ENCODE measurements around the gene NFIA. TPM values are rescaled to one million over a fixed set of nuclear protein-coding genes. Genes with fewer than 3 reads are reported as not detected.

NFIA gene
- polyA plus RNA-seq, 1 donor (not counting 4 experiments of a cell fraction or from before 2014, with no cell fraction given): 14.7 TPM

DNA sequence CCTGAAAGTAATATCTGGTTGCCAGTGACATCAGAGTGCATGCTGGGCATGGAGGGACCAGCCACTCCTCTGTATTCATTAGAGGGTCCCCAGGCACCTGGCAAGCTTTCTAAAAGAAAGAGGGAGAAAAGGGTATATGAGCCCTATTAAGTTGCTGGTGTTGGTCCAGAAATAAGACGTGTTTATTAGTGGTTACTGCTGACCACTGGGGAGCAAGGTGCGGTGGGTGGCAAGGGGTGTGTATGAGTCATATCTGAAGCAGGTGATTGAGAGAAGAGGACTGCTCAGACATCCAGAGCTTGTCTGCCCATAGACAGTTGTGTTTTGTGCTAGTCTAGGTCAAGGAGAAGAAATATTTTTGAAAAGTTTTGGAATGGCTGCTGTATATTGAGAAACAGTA is 344.5 kb downstream of the NFIA start:
- H3K36me3 ChIP-seq (ENCODE audit: control insufficient read depth in 2 of 2, extremely low read depth in 1 of 2, insufficient read depth in 2 of 2, low read length in 2 of 2): peaks cover 0 to 2% of the 10 kb centered on the region in 2 experiments
- no peaks in the 10 kb centered on the region for H3K9me3 ChIP-seq (ENCODE audit: control insufficient read depth, low read depth, low read length)
- H3K27me3 ChIP-seq (ENCODE audit: control insufficient read depth, extremely low read depth, insufficient read depth, low read length): no peaks in the 10 kb centered on the region
- H3K79me2 ChIP-seq (ENCODE audit: control insufficient read depth, insufficient read depth, low read length): no peaks in the 10 kb centered on the region
- FAIRE-seq (no peak), DNase-seq (ENCODE audit: low read depth, low spot score) (no peak)
- dilution Hi-C loops (cut with MboI; ENCODE audit: extremely low pct_ligation_motif_present, low sequenced_read_pairs): no loop called here
- no peak overlapping the region for H2AFZ ChIP-seq (ENCODE audit: control insufficient read depth, low read length)
- no peak overlapping the region for H3K9ac ChIP-seq (ENCODE audit: control insufficient read depth, extremely low read depth, insufficient read depth, low read length)
- H3K4me3 ChIP-seq (ENCODE audit: control insufficient read depth in 2 of 3, extremely low read depth in 1 of 3, insufficient read depth in 2 of 3, low read depth in 1 of 3, low read length in 3 of 3): no peak overlapping the region
- H3K27ac ChIP-seq (ENCODE audit: control insufficient read depth, insufficient read depth, low read length): no peak overlapping the region
- H3K4me1 ChIP-seq (ENCODE audit: control insufficient read depth, extremely low read depth, insufficient read depth, low read length): peaks cover 13% of the 10 kb centered on the region
- TF ChIP-seq, protein P1, sequence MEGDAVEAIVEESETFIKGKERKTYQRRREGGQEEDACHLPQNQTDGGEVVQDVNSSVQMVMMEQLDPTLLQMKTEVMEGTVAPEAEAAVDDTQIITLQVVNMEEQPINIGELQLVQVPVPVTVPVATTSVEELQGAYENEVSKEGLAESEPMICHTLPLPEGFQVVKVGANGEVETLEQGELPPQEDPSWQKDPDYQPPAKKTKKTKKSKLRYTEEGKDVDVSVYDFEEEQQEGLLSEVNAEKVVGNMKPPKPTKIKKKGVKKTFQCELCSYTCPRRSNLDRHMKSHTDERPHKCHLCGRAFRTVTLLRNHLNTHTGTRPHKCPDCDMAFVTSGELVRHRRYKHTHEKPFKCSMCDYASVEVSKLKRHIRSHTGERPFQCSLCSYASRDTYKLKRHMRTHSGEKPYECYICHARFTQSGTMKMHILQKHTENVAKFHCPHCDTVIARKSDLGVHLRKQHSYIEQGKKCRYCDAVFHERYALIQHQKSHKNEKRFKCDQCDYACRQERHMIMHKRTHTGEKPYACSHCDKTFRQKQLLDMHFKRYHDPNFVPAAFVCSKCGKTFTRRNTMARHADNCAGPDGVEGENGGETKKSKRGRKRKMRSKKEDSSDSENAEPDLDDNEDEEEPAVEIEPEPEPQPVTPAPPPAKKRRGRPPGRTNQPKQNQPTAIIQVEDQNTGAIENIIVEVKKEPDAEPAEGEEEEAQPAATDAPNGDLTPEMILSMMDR (optimal IDR thresholded peaks at IDR 0.05 in 1 of 3, IDR thresholded peaks at IDR 0.05 in 1 of 3, conservative IDR thresholded peaks at IDR 0.05 in 1 of 3; ENCODE audit: extremely low read depth in 1 of 3, insufficient read depth in 2 of 3, low read length in 3 of 3): no peak
- TF ChIP-seq EZH2 (IDR thresholded peaks at IDR 0.05; ENCODE audit: low read length): no peak
- H4K20me1 ChIP-seq (ENCODE audit: control insufficient read depth, extremely low read depth, insufficient read depth, low read length): no peaks in the 10 kb centered on the region
- H3K4me2 ChIP-seq (ENCODE audit: control insufficient read depth, extremely low read depth, insufficient read depth, low read depth, low read length): no peak overlapping the region
- H3K9me1 ChIP-seq (ENCODE audit: control insufficient read depth, extremely low read depth, insufficient read depth, low read length): no peaks in the 10 kb centered on the region

DNA sequence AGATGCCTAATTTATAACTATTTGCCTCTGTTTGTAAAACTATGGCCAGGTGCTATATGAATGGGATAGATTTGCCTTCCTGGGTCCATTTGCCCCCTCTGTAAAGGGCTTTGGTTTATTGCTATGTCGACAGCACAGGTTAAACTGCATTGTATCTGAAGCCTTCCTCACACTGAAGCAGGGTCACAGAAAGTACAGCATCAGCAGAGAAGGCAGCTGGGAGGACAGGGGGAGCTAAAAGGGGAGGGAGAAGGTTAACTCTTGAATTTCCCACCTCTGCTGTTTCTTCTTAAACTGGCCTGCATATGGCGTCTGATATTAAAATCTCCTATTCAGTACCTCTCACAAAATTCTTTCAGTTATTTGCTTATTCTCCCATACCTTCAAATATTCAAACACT is 345.1 kb downstream of the NFIA start:
- dilution Hi-C loops (cut with MboI; ENCODE audit: extremely low pct_ligation_motif_present, low sequenced_read_pairs): no loop called here
- Histone ChIP-seq H3K27ac (ENCODE audit: control insufficient read depth, insufficient read depth, low read length) (no peak overlapping the region), H3K36me3 (ENCODE audit: control insufficient read depth in 2 of 2, extremely low read depth in 1 of 2, insufficient read depth in 2 of 2, low read length in 2 of 2) (peaks cover 0 to 2% of the 10 kb centered on the region in 2 experiments), H3K4me1 (ENCODE audit: control insufficient read depth, extremely low read depth, insufficient read depth, low read length) (peaks cover 13% of the 10 kb centered on the region), H3K4me3 (ENCODE audit: control insufficient read depth in 2 of 3, extremely low read depth in 1 of 3, insufficient read depth in 2 of 3, low read depth in 1 of 3, low read length in 3 of 3) (no peak overlapping the region), H2AFZ (ENCODE audit: control insufficient read depth, low read length) (no peak overlapping the region), H3K9me3 (ENCODE audit: control insufficient read depth, low read depth, low read length) (no peaks in the 10 kb centered on the region), H3K9me1 (ENCODE audit: control insufficient read depth, extremely low read depth, insufficient read depth, low read length) (no peaks in the 10 kb centered on the region), H3K4me2 (ENCODE audit: control insufficient read depth, extremely low read depth, insufficient read depth, low read depth, low read length) (no peak overlapping the region), H3K79me2 (ENCODE audit: control insufficient read depth, insufficient read depth, low read length) (no peaks in the 10 kb centered on the region), H3K9ac (ENCODE audit: control insufficient read depth, extremely low read depth, insufficient read depth, low read length) (no peak overlapping the region), H4K20me1 (ENCODE audit: control insufficient read depth, extremely low read depth, insufficient read depth, low read length) (no peaks in the 10 kb centered on the region), H3K27me3 (ENCODE audit: control insufficient read depth, extremely low read depth, insufficient read depth, low read length) (no peaks in the 10 kb centered on the region)
- DNase-seq (ENCODE audit: low read depth, low spot score): no peak
- no peak for TF ChIP-seq EZH2 (IDR thresholded peaks at IDR 0.05; ENCODE audit: low read length)
- TF ChIP-seq, protein P1 (optimal IDR thresholded peaks at IDR 0.05 in 1 of 3, IDR thresholded peaks at IDR 0.05 in 1 of 3, conservative IDR thresholded peaks at IDR 0.05 in 1 of 3; ENCODE audit: extremely low read depth in 1 of 3, insufficient read depth in 2 of 3, low read length in 3 of 3): no peak
- FAIRE-seq: no peak
